Fibroblast of peridontal ligament (primary cell): ENCODE data around the gene CCDC92.

Experiments used
- DNase-seq: peaks from one replicate; pipeline ENCODE4 v3.0.0-alpha.2; 2010; ENCODE audit errors: extremely low read depth

Gene CCDC92

GRCh38 chr12:123910057-123910456, 62.6 kb downstream of the CCDC92 start:
- no peak for DNase-seq

- DNase-seq = no peak
Measured at GRCh38 chr12:123908884-123909725, 63.5 kb downstream of the CCDC92 start.

GRCh38 chr12:123907726-123908476, 64.7 kb downstream of the CCDC92 start:
- no peak for DNase-seq

- no peak for DNase-seq
Measured at GRCh38 chr12:123906711-123907420, 65.8 kb downstream of the CCDC92 start.

GRCh38 chr12:123905319-123905925, 67.2 kb downstream of the CCDC92 start:
- DNase-seq = peak; percentile 89

DNA sequence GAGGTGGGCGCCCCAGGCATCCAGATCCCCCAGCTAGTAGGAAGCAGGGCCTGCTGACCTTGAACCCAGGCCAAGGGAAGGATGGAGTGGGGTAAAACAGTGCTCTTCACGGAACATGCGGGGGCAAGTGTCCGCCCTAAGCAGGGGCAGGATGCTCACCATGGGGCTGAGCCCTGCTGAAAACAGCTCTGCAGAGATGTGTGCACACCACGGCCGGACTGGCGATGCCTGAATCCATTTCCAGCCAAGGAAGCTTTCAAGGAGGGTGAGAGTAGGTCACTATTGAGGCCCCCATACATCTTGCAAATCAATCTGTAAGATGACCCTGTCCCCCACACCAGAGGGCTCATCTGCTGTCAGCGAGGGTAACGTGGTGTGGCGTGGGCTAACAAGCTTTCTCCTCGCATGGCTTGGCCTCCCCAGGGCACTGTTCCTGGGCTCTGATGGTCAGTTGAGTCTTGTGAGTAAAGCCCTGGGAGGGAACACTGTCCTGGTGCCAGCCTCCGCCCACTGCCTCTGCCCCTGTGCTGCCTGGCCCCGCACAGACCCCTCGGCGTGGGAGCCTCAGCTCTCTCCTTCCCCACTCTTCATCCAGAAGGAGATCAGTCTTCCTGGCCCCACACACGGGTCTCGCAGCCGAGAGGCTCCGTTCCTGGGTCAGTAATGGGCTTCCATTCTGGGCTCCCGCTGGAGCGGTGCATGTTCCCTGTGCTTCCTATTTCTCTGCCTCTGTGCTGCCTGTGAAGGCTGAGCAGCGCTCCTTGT, 69.1 kb downstream of the CCDC92 start:
- DNase-seq = no peak

GRCh38 chr12:123902821-123903220, 69.8 kb downstream of the CCDC92 start:
- no peak for DNase-seq

GRCh38 chr12:123900871-123901376, 71.7 kb downstream of the CCDC92 start:
- no peak for DNase-seq

DNA sequence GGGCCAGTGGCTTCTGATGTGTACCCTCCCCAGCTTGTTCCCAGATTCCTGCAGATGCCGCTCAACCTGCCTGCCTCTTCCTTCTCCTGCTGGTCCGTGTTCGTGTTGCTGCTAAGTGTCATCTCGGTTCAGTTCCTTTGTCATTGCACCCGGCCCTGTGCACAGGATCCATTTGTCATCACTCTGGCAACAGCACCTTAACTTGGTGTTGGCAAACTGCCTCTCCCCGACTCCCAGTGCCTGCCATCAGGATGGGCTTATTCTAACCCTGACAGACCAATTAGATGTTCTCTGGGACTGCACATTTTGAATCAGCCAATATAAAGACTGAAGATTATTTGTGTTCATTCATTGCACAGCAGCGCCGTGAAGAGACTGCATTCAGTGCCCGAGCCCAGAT, 73.3 kb downstream of the CCDC92 start:
- no peak for DNase-seq

DNA sequence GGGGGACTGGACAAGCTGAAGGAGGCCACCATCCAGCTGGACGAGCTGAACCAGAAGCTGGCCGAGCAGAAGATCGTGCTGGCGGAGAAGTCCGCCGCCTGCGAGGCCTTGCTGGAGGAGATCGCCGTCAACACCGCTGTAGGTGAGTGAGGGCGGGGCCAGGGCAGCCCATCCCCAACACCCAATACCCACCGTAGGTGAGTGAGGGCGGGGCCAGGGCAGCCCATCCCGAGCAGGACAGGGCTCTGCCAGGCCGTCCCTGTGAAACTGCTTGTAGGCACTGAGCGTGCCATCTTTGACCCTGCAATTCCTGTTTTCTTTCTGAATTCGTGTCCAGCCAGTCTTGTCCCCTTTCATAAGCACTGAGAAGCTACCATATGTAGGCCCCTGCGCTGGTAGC, 74.0 kb downstream of the CCDC92 start:
- no peak for DNase-seq

- peak; percentile 84 for DNase-seq
Measured at GRCh38 chr12:123897221-123897620, 75.4 kb downstream of the CCDC92 start.

- DNase-seq = peak; percentile 98
Measured at GRCh38 chr12:123896767-123897166, 75.9 kb downstream of the CCDC92 start.

GRCh38 chr12:123895451-123895850, 77.2 kb downstream of the CCDC92 start:
- no peak for DNase-seq

GRCh38 chr12:123894823-123895345, 77.7 kb downstream of the CCDC92 start:
- DNase-seq = no peak

- no peak for DNase-seq
Measured at GRCh38 chr12:123893276-123893675, 79.4 kb downstream of the CCDC92 start.

- no peak for DNase-seq
Measured at GRCh38 chr12:123892853-123893252, 79.8 kb downstream of the CCDC92 start.

GRCh38 chr12:123892180-123892559, 80.5 kb downstream of the CCDC92 start:
- no peak for DNase-seq

- DNase-seq = no peak
Measured at GRCh38 chr12:123891516-123892179, 81.0 kb downstream of the CCDC92 start.

DNA sequence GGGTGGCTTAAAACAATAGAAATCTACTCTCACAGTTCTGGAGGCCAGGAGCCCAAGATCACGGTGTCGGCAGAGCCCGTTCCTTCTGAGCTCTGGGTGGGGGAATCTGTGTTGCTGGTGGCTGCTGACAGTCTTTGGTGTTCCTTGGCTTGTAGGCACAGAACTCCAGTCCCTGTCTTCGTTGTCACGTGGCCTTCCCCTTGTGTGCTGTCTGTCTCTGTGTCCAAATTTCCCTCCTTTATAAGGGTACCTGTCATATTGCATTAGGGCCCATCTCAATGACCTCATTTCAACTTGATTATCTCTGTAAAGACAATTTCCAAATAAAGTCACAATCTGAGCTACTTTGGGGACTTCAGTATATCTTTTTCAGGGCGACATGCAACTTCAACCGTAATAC, 81.6 kb downstream of the CCDC92 start:
- no peak for DNase-seq

DNA sequence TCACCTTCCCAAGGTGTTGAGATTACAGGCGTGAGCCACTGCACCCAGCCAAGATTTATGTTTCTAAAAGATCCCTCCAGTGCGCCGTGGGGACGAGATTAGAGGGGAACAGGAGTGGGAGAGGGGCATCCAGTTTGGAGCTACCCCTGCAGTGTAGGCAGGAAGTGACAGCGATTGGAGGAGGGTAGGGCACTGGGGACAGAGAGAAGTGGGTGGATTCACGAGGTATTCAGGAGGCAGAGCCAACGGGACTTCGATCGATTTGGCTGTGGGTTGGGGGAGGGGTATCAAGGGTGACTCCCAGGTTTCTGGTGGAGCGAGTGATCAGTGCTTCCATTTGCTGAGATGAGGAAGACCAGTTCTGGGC, 82.1 kb downstream of the CCDC92 start:
- DNase-seq = no peak
